ENCODE results near the gene POLDIP3.
A peak's percentile ranks its signal among the peaks of the same experiment; 100 is the strongest.
"Not testable (repeated sequence)": the region's sequence is repeated elsewhere in the genome, so short reads cannot be mapped to it uniquely, and the experiment has no call there.

The POLDIP3 gene

GRCh38 chr22:42586381-42586780 lies 28.3 kb downstream of the POLDIP3 start:
- DNase-seq (ENCODE audit: low read depth in 2 of 2), result no peak

GRCh38 chr22:42585096-42585495 lies 29.6 kb downstream of the POLDIP3 start:
- no peak for DNase-seq (ENCODE audit: low read depth in 2 of 2)

DNA sequence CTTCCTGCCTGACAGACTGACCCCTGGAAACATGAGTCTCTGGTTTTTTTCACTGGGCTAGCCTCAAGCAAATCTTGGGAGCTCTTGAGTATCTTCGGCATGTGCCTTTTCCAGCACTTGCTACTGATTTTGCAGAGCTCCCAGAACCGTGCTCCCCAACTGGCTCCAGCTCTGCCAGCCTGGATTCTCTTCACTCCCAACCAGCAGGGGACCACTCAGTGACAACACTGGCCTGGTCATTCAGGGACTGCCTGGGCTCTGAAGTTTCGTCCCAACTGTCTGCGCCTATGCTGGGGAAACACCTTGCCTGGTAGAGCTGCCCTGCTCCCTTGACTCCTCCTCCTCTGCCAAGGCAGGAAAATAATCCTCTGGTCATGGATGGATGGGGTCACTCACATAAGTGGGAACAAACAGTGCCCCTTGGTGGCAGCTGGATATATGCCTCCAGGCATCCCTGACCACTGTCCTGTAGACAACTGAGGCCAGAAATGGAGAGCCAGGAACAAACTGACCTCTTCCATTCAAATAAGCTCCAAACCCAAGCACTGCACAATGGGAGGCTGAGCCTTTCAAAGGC lies 30.2 kb downstream of the POLDIP3 start:
- no peak for DNase-seq (ENCODE audit: low read depth in 2 of 2)

DNA sequence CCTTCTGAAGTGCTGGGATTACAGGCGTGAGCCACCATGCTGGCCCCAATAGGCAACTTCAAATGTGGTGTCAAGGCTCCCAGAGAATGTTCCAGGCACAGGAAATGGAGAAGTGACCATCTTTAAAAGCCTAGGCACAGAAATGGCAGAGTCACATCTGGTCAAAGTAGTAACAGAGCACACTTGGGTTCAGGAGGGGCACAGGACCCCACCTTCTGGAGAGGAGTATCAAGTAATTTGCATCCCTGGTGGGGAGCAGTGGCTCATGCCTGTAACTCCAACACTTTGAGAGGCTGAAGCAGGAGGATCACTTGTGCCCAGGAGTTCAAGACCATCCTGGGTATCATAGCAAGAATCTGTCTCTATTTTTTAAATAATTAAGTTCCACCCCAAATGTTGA lies 31.7 kb downstream of the POLDIP3 start:
- DNase-seq (ENCODE audit: low read depth in 2 of 2), result no peak

GRCh38 chr22:42581762-42582716 lies 32.6 kb downstream of the POLDIP3 start:
- DNase-seq (ENCODE audit: low read depth in 2 of 2), result peak; percentile 72 to 81

- DNase-seq (ENCODE audit: low read depth in 2 of 2), result not testable (repeated sequence)
Measured at GRCh38 chr22:42581194-42581761, 33.4 kb downstream of the POLDIP3 start.

- DNase-seq (ENCODE audit: low read depth in 2 of 2), result not testable (repeated sequence)
Measured at GRCh38 chr22:42580040-42580439, 34.6 kb downstream of the POLDIP3 start.

DNA sequence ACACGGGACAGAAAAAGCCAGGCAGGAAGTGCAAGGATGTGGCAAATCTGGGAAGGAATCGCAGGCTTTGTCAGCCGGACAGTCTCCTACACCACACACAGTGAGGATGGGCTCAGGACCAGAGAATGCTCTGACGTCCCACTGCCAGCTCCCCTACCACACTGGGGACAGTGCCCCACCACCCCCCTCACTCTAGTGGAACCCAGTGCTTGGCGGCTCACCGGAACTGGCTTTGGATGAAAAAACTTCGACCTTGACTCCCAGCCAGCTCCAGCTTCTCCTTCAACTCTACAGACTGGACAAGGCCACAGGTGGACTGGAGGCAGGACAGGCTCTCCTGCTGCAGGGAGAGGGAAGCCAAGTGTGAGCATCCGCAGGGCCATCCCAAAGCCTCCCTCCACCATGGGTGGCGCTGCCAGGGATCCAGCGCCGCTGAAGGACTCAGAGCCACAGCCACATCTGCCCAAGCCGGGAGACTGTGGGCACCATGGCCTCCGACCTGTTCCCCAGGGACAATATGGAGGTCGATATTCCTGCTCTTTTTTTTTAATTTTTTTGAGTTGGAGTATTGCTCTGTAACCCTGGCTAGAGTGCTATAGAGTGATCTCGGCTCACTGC lies 37.0 kb downstream of the POLDIP3 start:
- DNase-seq (ENCODE audit: low read depth in 2 of 2), result no peak

GRCh38 chr22:42577141-42577540 lies 37.5 kb downstream of the POLDIP3 start:
- not testable (repeated sequence) for DNase-seq (ENCODE audit: low read depth in 2 of 2)

DNA sequence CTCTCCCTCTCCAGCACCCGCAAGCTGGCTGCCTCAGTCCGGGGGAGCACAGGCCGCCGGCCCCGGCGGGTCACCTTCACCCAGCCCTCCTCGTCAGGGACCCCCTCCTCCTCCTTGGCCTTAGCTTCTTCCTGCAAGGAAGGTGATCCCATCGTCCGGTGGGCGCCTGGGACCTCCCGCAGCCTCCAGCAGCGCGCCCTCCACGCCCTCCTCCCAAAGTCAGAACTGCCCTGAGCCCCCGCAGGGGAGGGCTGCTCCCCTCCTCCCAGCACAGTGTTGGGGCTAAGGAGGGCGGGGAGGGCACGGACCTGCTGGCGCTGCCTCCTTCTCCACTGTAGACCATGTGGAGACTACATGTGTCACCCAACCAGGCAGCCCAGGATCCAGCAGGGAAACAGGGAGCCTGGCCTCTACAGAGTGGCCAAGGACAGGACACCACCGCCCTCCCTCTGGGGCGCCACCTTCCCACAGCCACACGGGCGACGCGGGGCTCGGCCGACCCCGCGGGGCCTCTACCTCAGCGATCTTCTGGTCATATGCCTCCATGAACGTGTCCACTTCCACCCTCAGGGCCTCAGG lies 38.6 kb downstream of the POLDIP3 start:
- not testable (repeated sequence) for DNase-seq (ENCODE audit: low read depth in 2 of 2)

DNA sequence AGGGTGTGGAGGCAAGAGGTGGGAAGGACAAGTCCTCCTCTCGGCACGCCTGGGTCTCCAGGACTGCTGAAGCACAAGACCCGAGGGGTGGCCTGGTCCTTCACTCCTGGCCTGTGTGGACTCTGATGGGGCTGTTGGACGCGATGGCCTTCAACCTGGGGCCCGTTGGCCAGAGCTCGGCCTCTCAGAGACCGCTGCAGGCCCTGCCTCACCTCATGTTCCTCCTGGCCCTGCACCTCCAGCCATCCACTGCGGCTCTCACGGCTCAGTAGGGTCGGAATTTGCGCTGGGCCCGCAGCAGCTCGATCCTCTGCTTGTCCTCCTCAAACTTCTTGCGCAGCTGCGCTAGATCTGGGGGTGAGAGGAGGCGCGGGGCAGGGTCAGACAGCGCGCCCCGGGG lies 40.2 kb downstream of the POLDIP3 start:
- not testable (repeated sequence) for DNase-seq (ENCODE audit: low read depth in 2 of 2)

- not testable (repeated sequence) for DNase-seq (ENCODE audit: low read depth in 2 of 2)
Measured at GRCh38 chr22:42574046-42574445, 40.6 kb downstream of the POLDIP3 start.

DNA sequence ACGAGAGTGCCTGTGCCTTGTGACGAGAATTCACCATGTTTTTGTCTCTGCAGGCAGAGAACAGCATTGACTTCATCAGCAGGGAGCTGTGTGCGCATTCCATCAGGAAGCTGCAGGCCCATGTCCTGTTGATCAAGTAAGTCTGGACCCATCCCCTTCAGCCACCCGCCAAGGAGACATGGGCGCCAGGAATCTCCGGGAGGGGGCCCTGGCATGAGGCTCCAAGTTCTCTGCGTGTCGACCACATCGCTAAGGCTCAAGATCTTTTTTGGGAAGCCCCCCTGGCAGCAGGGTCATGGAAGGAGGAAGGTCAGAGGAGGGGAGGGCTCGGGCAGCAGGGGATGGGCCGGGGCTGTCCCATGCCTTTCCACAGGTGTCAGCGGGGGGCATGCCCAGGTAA lies 43.6 kb downstream of the POLDIP3 start:
- not testable (repeated sequence) for DNase-seq (ENCODE audit: low read depth in 2 of 2)

GRCh38 chr22:42570580-42570979 lies 44.1 kb downstream of the POLDIP3 start:
- not testable (repeated sequence) for DNase-seq (ENCODE audit: low read depth in 2 of 2)

DNA sequence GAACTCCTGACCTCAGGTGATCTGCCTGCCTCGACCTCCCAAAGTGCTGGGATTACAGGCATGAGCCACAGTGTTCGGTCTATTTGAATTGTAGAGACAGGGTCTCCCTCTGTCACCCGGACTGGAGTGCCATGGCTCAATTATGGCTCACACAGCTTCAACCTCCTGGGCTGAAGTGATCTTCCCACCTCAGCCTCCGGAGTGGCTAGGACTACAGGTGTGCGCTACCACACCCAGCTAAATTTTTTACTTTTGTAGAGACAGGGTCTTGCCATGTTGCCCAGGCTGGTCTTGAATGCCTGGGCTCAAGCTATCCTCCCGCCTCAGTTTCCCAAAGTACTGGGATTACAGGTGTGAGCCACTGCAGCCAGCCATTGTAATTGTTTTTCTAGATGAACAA lies 46.7 kb downstream of the POLDIP3 start:
- not testable (repeated sequence) for DNase-seq (ENCODE audit: low read depth in 2 of 2)

DNA sequence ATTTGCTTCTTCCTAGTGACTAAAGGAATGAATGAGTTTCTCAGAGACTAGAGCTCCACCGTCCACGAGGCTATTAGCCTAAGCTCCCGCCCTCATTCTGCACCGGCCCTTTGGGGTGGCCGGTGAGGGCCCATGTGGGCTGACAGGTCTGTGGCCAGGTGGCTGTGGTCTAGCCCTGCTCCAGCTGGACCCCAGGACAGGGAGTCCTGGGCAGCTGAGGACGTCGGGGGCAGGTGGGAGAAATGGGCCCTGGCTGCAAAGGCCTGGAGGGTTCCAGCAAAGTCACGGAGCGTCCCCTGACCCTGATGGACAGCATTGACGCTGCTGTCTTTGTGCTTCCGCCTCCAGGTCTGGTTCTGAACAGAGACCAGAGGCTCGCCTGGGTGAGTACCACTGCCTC lies 48.7 kb downstream of the POLDIP3 start:
- no peak for DNase-seq (ENCODE audit: low read depth in 2 of 2)

DNA sequence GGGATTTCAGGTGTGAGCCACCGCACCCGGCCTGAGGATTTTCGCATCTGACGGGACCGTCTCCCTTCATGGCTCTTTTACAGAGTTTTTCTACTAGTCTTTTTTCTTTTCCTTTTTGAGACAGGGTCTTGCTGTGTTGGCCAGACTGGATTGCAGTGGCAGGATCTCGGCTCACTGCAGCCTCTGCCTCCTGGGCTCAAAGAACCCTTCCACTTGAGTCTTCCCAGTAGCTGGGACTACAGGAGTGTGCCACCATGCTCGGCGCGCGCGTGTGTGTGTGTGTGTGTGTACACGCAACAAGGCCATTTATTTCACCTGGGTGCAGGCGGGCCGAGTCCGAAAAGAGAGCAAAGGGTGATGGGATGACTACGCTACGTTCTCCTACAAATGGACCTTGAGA lies 50.0 kb downstream of the POLDIP3 start:
- DNase-seq (ENCODE audit: low read depth in 2 of 2), result no peak

DNA sequence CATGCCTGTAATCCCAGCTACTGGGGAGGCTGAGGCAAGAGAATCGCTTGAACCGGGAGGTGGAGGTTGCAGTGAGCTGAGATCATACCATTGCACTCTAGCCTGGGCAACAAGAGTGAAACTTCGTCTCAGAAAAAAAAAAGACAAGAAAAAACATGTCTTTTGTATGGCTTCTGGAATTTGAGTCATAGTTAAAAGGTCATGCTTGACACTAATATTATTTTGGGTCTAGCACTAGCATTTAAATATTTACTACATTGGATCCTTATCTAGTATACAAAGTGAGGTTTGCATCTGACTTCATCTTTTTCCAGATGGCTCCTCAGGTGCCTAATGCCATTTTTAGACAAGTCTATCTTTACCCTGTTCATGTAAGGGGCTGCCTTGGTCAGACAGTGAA lies 50.7 kb downstream of the POLDIP3 start:
- not testable (repeated sequence) for DNase-seq (ENCODE audit: low read depth in 2 of 2)

- DNase-seq (ENCODE audit: low read depth in 2 of 2), result no peak
Measured at GRCh38 chr22:42562684-42563083, 52.0 kb downstream of the POLDIP3 start.

GRCh38 chr22:42562279-42562678 lies 52.4 kb downstream of the POLDIP3 start:
- DNase-seq (ENCODE audit: low read depth in 2 of 2), result no peak

DNA sequence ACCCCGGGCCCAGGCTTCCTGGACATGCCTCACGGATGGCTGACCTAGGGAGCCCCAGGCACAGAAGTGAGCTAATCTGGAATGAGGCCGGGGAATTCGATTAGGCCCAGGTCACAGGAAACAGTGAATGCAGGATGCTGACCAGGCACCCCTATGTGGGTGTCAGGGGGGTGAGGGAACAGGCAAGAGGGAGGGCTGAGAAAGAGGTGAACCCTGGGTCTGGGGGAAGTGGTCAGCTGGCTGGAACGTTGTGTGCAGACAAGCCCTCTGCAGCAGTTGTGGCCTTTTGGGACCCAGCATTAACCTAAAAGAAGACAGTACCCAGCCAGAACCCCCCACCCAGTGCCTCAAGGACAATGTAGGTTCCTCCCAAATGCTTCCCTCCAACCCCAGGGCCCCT lies 52.8 kb downstream of the POLDIP3 start:
- no peak for DNase-seq (ENCODE audit: low read depth in 2 of 2)

DNA sequence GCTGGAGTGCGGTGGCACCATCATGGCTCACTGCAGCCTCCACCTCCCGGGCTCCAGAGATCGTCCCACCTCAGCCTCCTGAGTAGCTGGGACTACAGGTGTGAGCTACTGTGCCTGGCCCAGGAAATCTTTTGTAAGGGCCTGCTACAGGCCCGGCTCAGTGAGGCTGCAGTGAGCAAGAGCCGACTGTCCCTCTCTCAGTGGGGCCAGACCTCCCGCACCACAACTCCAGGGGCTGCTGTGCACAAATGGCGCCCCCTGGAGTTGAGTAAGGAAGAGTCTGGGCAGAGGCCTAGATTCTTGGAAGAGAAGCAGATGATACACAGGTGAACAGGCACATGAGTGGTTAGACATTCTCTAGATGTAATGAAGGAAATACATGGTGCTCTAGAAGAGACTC lies 53.9 kb downstream of the POLDIP3 start:
- DNase-seq (ENCODE audit: low read depth in 2 of 2), result no peak
